ENCODE results near the gene FAM200C. TPM values are rescaled to one million over a fixed set of nuclear protein-coding genes. Genes with fewer than 3 reads are reported as not detected.

FAM200C gene
- total RNA-seq, 2 donors from 2014 or later, result 2.4 to 2.7 TPM

DNA sequence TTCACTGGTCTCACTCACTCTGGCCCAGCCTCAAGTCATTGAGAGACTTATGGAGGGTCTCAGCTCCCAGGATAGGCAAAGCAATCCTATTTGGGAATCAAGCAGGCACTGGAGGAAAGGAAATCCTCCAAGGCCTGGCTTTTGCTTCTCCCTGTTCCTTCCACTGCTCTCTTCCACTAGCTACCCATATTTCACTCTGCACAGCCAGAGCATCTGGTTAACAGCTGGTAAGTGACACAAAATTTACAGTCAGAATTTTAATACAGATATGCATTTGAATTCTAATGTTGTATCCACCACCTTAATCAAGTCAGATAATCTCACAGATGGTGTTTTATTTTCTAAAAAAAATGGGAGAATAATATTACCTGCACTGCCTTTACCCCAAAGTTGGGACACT is 28.6 kb downstream of the FAM200C start:
- H3K27ac ChIP-seq (ENCODE audit: low read depth, low read length), result no peak overlapping the region
- H3K9ac ChIP-seq (ENCODE audit: extremely low read depth, low read length, poor library complexity, severe bottlenecking), result no peak overlapping the region
- no peaks in the 10 kb centered on the region for H3K9me3 ChIP-seq (ENCODE audit: control insufficient read depth, low read length)
- no peaks in the 10 kb centered on the region for H3K9me3 Mint-ChIP-seq
- H3K4me3 ChIP-seq (ENCODE audit: low read length), result no peak overlapping the region
- H3K36me3 ChIP-seq (ENCODE audit: control insufficient read depth, insufficient read depth, low read length), result no peaks in the 10 kb centered on the region
- no peaks in the 10 kb centered on the region for H3K4me1 ChIP-seq (ENCODE audit: control insufficient read depth, insufficient read depth, low read length)
- peaks cover 66% of the 10 kb centered on the region for H3K27me3 Mint-ChIP-seq (ENCODE audit: insufficient read depth)
- peaks cover 61% of the 10 kb centered on the region for H3K27me3 ChIP-seq (ENCODE audit: control insufficient read depth, insufficient read depth, low read length, poor library complexity, severe bottlenecking)
- TF ChIP-seq, protein P1, sequence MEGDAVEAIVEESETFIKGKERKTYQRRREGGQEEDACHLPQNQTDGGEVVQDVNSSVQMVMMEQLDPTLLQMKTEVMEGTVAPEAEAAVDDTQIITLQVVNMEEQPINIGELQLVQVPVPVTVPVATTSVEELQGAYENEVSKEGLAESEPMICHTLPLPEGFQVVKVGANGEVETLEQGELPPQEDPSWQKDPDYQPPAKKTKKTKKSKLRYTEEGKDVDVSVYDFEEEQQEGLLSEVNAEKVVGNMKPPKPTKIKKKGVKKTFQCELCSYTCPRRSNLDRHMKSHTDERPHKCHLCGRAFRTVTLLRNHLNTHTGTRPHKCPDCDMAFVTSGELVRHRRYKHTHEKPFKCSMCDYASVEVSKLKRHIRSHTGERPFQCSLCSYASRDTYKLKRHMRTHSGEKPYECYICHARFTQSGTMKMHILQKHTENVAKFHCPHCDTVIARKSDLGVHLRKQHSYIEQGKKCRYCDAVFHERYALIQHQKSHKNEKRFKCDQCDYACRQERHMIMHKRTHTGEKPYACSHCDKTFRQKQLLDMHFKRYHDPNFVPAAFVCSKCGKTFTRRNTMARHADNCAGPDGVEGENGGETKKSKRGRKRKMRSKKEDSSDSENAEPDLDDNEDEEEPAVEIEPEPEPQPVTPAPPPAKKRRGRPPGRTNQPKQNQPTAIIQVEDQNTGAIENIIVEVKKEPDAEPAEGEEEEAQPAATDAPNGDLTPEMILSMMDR (conservative IDR thresholded peaks at IDR 0.05), result no peak
- H3K4me1 Mint-ChIP-seq, result peaks cover 4% of the 10 kb centered on the region
- H3K36me3 Mint-ChIP-seq (ENCODE audit: low read depth), result no peaks in the 10 kb centered on the region
- no peak overlapping the region for H3K4me3 Mint-ChIP-seq
- no peak for DNase-seq
- H3K27ac Mint-ChIP-seq, result no peak overlapping the region

DNA sequence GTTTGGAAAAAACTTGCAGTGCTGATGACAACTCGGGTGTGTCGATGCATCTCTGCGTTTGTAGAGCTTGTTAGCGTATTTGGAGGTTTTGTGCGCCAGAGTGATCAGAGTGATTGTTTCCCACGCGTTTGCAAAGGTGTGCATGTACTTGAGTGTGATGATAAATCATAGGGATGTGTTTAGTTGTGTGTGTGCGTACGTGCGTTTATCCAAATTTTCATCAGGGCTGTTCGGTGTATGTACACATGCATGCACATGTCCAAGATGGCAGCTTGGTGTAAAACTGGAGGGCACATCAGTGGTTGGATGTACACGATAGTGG is 29.2 kb downstream of the FAM200C start:
- Histone ChIP-seq H3K4me3 (ENCODE audit: low read length) (peak overlapping the region; percentile 72), H3K27me3 (ENCODE audit: control insufficient read depth, insufficient read depth, low read length, poor library complexity, severe bottlenecking) (peaks cover 61% of the 10 kb centered on the region), H3K4me1 (ENCODE audit: control insufficient read depth, insufficient read depth, low read length) (no peaks in the 10 kb centered on the region), H3K27ac (ENCODE audit: low read depth, low read length) (no peak overlapping the region), H3K9me3 (ENCODE audit: control insufficient read depth, low read length) (no peaks in the 10 kb centered on the region), H3K9ac (ENCODE audit: extremely low read depth, low read length, poor library complexity, severe bottlenecking) (no peak overlapping the region), H3K36me3 (ENCODE audit: control insufficient read depth, insufficient read depth, low read length) (no peaks in the 10 kb centered on the region)
- Mint-ChIP-seq H3K9me3 (no peaks in the 10 kb centered on the region), H3K36me3 (ENCODE audit: low read depth) (no peaks in the 10 kb centered on the region), H3K4me3 (peak overlapping the region; percentile 46), H3K27ac (no peak overlapping the region), H3K4me1 (peaks cover 4% of the 10 kb centered on the region), H3K27me3 (ENCODE audit: insufficient read depth) (peaks cover 66% of the 10 kb centered on the region)
- 41 to 66% methylated on average over 4 to 12 of the region's 12 CpGs for WGBS, 2 experiments (ENCODE audit: insufficient coverage in 1 of 2, insufficient read length in 1 of 2)
- TF ChIP-seq, protein P1 (conservative IDR thresholded peaks at IDR 0.05), result no peak
- DNase-seq, result no peak

DNA sequence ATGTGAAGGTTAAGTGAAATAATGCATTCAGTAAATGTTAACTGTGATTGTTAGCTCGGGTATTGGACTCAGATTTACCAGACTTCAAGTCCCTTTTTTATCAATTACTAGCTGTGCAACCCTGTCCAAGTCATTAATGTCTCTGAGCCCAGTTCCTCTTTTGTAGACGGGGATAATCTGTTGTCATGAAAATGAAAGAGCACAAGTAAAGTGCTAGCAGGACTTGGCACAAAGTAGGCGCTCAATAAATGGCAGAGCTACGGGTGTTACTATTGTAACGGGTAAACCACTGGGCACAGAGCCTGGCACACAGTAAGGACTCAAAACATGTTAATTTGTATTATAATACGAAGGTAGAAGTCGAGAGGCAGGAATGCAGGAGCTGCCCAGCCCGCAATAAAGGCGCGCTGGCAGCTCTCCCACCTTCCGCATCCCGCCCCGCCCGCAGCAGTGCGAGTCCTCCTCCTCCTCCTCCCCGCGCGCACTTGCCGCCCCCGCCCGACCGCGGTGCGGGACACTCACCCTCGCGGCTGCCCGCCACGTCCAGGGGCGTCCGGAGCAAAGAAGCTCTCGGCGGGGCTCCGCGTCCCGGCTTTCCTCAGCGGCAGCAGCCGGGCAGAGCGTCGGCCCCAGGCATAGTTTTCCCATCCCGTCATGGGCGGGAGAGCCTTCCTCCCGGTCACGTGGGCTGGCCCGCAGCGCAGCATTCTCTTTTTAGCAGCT is 29.7 kb downstream of the FAM200C start, which contains the start of gene C1QTNF2:
Gene C1QTNF2, minus strand, starts transcription at position 637 of the 723 bp plus-strand sequence. CDS start 15,615 bp downstream, outside the sequence.
- H3K9ac ChIP-seq (ENCODE audit: extremely low read depth, low read length, poor library complexity, severe bottlenecking), result peak within 1 kb of the TSS; percentile 47
- peak; percentile 87 for DNase-seq
- peak within 1 kb of the TSS; percentile 46 for H3K4me3 Mint-ChIP-seq
- TF ChIP-seq, protein P1 (conservative IDR thresholded peaks at IDR 0.05), result no peak
- no peaks in the 10 kb centered on the region for H3K9me3 ChIP-seq (ENCODE audit: control insufficient read depth, low read length)
- H3K27ac ChIP-seq (ENCODE audit: low read depth, low read length), result no peak within 1 kb of the TSS
- H3K36me3 ChIP-seq (ENCODE audit: control insufficient read depth, insufficient read depth, low read length), result no peaks in the 10 kb centered on the region
- 7 to 30% methylated on average over 6 to 45 of the region's 45 CpGs for WGBS, 2 experiments (ENCODE audit: insufficient coverage in 1 of 2, insufficient read length in 1 of 2)
- H3K27ac Mint-ChIP-seq, result no peak within 1 kb of the TSS
- H3K4me1 ChIP-seq (ENCODE audit: control insufficient read depth, insufficient read depth, low read length), result no peaks in the 10 kb centered on the region
- peak within 1 kb of the TSS; percentile 72 for H3K4me3 ChIP-seq (ENCODE audit: low read length)
- H3K27me3 Mint-ChIP-seq (ENCODE audit: insufficient read depth), result peaks cover 64% of the 10 kb centered on the region
- no peaks in the 10 kb centered on the region for H3K36me3 Mint-ChIP-seq (ENCODE audit: low read depth)
- H3K27me3 ChIP-seq (ENCODE audit: control insufficient read depth, insufficient read depth, low read length, poor library complexity, severe bottlenecking), result peaks cover 56% of the 10 kb centered on the region
- peaks cover 4% of the 10 kb centered on the region for H3K4me1 Mint-ChIP-seq
- no peaks in the 10 kb centered on the region for H3K9me3 Mint-ChIP-seq

All from endodermal cell (in vitro differentiated cells).